ENCODE data around the gene CNTROB. TPM values are rescaled to one million over a fixed set of nuclear protein-coding genes. Genes with fewer than 3 reads are reported as not detected.

Gene CNTROB
- total RNA-seq, 1 donor from 2014 or later, result 62.7 TPM

- intact Hi-C loops (cut with DNase I), result no loop called here
- H3K9me3 ChIP-seq, result no peaks in the 10 kb centered on the region
- H3K36me3 ChIP-seq, result peaks cover 43% of the 10 kb centered on the region
- H3K4me3 ChIP-seq, result no peak overlapping the region
- DNase-seq, result peak; percentile 99
- H3K4me1 ChIP-seq, result peaks cover 36% of the 10 kb centered on the region
- ATAC-seq, result peak; percentile 77
- peak; percentile 57 for TF ChIP-seq CTCF (IDR thresholded peaks at IDR 0.05)
- no peaks in the 10 kb centered on the region for H3K27me3 ChIP-seq
- peak overlapping the region; percentile 90 for H3K27ac ChIP-seq
Observed at GRCh38 chr17:7889166-7889955, 42.6 kb upstream of the CNTROB start.

GRCh38 chr17:7893187-7893880 lies 38.7 kb upstream of the CNTROB start:
- H3K4me3 ChIP-seq, result no peak overlapping the region
- intact Hi-C loops (cut with DNase I), result no loop called here
- H3K9me3 ChIP-seq, result no peaks in the 10 kb centered on the region
- peaks cover 17% of the 10 kb centered on the region for H3K4me1 ChIP-seq
- no peaks in the 10 kb centered on the region for H3K27me3 ChIP-seq
- TF ChIP-seq CTCF (IDR thresholded peaks at IDR 0.05), result no peak
- H3K36me3 ChIP-seq, result peaks cover 80% of the 10 kb centered on the region
- DNase-seq (peak; percentile 21), ATAC-seq (no peak)
- H3K27ac ChIP-seq, result no peak overlapping the region

- Histone ChIP-seq H3K36me3 (peaks cover 88% of the 10 kb centered on the region), H3K4me3 (no peak overlapping the region), H3K27ac (no peak overlapping the region), H3K9me3 (no peaks in the 10 kb centered on the region), H3K27me3 (no peaks in the 10 kb centered on the region), H3K4me1 (peaks cover 8% of the 10 kb centered on the region)
- no peak for TF ChIP-seq CTCF (IDR thresholded peaks at IDR 0.05)
- intact Hi-C loops (cut with DNase I), result no loop called here
- ATAC-seq (no peak), DNase-seq (peak; percentile 31)
Observed at GRCh38 chr17:7894226-7894625, 37.8 kb upstream of the CNTROB start.

GRCh38 chr17:7894866-7895265 lies 37.1 kb upstream of the CNTROB start:
- DNase-seq (peak; percentile 10), ATAC-seq (no peak)
- no peak overlapping the region for H3K4me3 ChIP-seq
- peaks cover 93% of the 10 kb centered on the region for H3K36me3 ChIP-seq
- no peaks in the 10 kb centered on the region for H3K9me3 ChIP-seq
- no peak overlapping the region for H3K27ac ChIP-seq
- peaks cover 2% of the 10 kb centered on the region for H3K4me1 ChIP-seq
- no peaks in the 10 kb centered on the region for H3K27me3 ChIP-seq
- intact Hi-C loops (cut with DNase I), result no loop called here
- no peak for TF ChIP-seq CTCF (IDR thresholded peaks at IDR 0.05)

GRCh38 chr17:7897090-7897489 lies 34.9 kb upstream of the CNTROB start:
- DNase-seq (peak; percentile 43), ATAC-seq (no peak)
- Histone ChIP-seq H3K4me1 (no peaks in the 10 kb centered on the region), H3K9me3 (no peaks in the 10 kb centered on the region), H3K27ac (no peak overlapping the region), H3K4me3 (no peak overlapping the region), H3K27me3 (no peaks in the 10 kb centered on the region), H3K36me3 (peaks cover 97% of the 10 kb centered on the region)
- intact Hi-C loops (cut with DNase I), result no loop called here
- no peak for TF ChIP-seq CTCF (IDR thresholded peaks at IDR 0.05)
